Muscle of arm (tissue), 12 donors: ENCODE data around the gene SCPEP1. TPM values are rescaled to one million over a fixed set of nuclear protein-coding genes. Genes with fewer than 3 reads are reported as not detected.
A peak's percentile ranks its signal among the peaks of the same experiment; 100 is the strongest.
"Not testable (repeated sequence)": the region's sequence is repeated elsewhere in the genome, so short reads cannot be mapped to it uniquely, and the experiment has no call there.

Experiments
- DNase-seq: peaks from one replicate; pipeline ENCODE4 v3.0.0-alpha.2; 2013
- polyA plus RNA-seq, 12 donors: library from polyadenylated mRNA; unstranded; fragments of 120-200 nt; gene quantifications; one replicate each; pipeline ENCODE4 v1.2.1, GENCODE V29; 2013; ENCODE audit not compliant: insufficient read length in 12 of 12

SCPEP1 gene
- polyA plus RNA-seq, 12 donors = 10.8 to 25.0 (median 18.1) TPM; not detected in 1

- peak; percentile 92 for DNase-seq
Observed at GRCh38 chr17:56960596-56961538, 17.1 kb upstream of the SCPEP1 start, which contains the start of gene COIL. Gene COIL (minus strand): TSS chr17:56961050. CDS start chr17:56961019, 31 bp downstream.

DNA sequence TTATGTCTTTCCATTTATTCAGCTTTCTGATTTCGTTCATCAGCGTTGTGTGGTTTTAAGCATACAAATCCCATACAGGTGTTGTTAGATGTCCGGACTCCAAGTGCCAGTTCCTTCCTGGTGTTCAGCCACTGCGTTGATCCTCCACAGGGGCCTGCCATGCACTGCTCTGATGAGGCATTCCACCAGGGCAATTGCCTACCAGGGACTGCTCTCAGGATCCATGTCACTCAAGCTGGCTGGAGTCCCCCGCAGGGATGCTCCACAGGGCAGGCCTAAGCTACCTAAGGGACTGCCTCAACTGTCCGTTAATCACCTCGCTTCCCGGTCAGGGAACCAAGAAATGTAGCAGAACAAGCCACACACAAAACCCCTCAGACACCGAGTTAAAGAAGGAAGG is 12.7 kb upstream of the SCPEP1 start:
- DNase-seq = not testable (repeated sequence)

DNA sequence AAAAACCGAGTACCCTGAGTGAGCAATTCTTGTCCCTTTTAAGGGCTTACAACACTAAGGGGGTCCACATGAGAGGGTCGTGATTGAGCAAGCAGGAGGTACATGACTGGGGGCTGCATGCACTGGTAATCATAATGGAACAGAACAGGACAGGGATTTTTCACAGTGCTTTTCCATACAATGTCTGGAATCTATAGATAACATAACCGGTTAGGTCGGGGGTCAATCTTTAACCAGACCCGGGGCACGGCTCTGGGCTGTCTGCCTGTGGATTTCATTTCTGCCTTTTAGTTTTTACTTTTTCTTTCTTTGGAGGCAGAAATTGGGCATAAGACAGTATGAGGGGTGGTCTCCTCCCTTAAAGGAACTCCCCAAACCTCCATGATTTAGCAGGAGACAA is 12.2 kb upstream of the SCPEP1 start:
- not testable (repeated sequence) for DNase-seq

DNA sequence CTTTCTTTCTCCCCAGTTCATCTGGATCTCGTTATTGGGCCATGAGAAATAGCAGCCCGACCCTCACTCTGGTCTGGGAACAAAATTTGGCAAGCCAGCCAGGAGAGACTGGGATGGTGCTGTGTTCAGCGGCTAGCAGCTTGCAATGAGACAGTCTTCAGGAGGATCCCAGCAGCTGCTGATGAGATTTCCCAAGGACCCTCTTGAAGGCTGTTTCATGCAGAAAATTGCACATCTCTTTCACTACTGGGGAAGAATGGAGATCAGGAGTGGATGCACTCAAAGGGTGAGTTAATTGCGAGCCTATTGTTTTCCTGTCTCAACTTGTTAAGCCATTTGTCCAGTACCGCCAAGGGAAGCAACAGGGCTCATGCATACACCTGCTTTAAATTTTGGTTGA is 11.6 kb upstream of the SCPEP1 start:
- peak; percentile 7 for DNase-seq

- no peak for DNase-seq
Observed at GRCh38 chr17:56970974-56971373, 7.0 kb upstream of the SCPEP1 start.

GRCh38 chr17:56972111-56972730 is 5.7 kb upstream of the SCPEP1 start:
- DNase-seq = no peak

DNA sequence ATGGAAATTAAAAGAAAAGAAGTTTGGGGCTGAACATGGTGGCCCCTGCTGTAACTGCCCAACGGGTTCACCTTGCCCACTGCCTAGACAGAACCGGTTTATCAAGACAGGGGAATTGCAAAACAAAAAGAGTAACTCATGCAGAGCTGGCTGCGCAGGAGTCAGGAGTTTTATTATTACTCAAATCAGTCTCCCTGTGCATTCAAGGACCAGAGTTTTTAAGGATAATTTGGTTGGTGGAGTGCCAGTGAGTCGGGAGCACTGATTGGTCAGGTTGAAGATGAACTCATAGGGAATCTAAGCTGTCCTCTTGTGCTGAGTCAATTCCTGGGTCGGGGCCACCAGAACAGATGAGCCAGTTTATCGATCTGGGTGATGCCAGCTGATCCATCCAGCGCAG is 4.4 kb upstream of the SCPEP1 start:
- no peak for DNase-seq

DNA sequence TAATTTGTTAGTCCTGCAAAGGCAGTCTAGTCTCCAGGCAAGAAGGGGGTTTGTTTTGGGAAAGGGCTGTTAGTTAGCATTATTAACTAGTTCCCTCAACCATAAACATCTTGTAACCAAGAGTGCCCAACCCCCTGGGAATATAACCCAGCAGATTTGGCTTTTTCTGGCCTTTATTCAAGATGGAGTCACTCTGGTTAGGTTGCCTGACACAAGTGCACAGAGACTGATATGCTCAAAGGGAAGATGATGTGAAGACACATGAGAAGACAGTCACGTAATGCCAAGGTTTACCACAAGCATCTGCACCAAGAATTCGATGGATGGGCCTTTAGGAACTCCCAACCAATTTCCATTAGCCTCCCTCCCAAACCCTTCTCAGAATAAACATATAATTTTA is 3.9 kb upstream of the SCPEP1 start:
- no peak for DNase-seq

DNA sequence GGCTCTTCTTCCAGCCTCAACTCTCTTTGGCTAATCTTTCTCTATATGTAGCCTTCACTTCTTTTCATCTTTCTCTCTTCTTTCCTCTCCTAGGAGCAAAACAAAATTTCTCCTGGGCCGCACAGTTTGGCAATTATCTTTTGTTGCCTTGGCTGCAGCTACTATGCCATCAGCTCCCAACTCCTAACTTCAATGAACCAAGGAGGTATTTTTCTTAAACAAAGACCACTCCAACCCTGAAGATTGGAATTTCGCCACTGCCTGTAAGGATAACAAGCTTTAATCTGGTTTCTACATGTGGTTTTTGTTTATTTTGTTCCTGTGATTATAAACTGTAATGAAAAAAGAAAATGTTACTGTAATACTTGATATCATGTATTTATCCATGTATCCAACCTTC is 2.3 kb upstream of the SCPEP1 start:
- DNase-seq = no peak

GRCh38 chr17:56976941-56977608 is 856 bp upstream of the SCPEP1 start:
- DNase-seq = no peak

GRCh38 chr17:56978441-56979090 is 635 bp downstream of the SCPEP1 start:
- no peak for DNase-seq

DNA sequence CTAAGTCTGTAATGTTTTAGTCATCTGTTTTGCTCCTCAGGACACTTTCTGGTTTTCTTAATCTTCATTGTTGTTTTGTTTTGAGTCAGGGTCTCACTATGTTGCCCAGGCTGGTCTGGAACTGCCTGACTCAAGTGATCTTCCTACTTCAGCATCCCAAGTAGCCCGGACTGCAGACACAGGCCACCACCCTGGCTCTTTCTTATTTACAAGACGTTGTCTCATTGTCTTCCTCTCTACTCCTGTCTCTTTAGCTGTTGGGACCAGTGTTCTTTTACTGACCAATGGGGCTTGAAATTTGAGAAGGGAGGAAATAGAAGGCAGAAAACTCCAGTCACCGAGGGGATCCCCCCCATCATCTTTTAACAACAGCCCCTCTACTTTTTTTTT is 1.2 kb downstream of the SCPEP1 start:
- no peak for DNase-seq

DNA sequence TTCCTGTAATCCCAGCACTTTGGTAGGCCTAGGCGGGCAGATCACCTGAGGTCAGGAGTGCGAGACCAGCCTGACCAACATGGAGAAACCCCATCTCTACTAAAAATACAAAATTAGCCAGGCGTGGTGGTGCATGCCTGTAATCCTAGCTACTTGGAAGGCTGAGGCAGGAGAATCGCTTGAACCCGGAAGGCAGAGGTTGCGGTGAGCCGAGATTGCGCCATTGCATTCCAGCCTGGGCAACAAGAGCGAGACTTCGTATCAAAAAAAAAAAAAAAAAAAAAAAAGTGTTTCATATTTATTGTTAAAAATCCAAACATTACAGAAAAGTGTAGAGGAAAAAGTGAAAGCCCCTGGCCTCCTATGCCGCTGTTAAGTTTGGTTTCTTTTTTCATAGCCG is 2.6 kb downstream of the SCPEP1 start:
- not testable (repeated sequence) for DNase-seq

- DNase-seq = no peak
Observed at GRCh38 chr17:56982312-56982711, 4.4 kb downstream of the SCPEP1 start.

DNA sequence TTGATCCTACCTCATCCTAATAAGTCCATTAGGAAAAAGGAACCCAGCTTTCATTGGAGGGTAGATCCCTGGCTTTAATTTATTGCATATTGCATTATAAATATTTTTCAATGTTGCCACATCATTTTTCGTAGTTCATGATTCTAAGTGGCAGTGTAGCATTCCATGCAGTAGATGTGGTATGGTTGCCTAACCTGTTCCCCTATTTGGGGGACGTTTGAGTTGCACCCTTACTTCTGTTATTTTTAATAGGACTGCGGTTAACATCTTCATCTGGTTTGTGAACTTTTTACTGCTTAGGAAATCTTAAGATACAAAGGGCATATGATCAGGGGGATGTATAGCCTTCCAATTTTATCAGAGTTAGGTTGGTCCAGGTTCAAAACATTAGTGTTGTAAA is 5.4 kb downstream of the SCPEP1 start:
- DNase-seq = no peak

DNA sequence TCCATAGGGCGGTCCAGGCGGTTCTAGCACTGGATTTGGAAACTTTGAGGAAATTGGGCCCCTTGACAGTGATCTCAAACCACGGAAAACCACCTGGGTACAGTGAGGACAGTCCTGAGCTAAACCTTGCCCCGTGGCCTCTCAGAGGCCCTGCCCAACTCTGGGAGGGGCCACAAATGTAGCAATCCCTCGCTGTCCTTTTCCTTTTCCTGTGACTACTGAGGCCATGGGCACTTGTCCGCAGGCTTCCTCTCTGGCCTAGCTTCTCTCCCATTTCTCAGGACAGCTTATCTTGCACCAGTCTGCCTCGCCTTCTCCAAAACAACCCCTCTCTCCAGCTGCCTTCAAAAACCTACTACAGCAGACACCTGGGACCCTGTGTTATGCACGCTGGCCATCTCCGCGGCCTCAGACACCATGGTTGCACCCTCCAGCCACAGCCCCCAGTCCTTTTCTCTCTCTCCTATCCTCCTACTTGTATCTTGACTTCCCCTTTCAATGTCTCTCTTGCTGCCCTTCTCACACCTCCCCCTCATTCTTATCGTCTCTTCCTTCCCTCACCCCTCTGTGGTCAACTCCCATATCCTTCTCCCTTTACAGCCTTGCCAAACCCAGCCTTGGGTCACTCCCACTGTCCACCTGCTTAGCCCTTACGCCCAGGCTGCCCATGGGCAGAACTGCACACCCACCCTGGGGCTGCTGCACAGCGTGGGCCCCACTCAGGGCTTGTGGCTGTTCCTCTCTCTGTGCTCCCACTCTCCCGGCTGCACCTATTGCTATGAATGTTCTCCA is 7.6 kb downstream of the SCPEP1 start:
- DNase-seq = no peak

DNA sequence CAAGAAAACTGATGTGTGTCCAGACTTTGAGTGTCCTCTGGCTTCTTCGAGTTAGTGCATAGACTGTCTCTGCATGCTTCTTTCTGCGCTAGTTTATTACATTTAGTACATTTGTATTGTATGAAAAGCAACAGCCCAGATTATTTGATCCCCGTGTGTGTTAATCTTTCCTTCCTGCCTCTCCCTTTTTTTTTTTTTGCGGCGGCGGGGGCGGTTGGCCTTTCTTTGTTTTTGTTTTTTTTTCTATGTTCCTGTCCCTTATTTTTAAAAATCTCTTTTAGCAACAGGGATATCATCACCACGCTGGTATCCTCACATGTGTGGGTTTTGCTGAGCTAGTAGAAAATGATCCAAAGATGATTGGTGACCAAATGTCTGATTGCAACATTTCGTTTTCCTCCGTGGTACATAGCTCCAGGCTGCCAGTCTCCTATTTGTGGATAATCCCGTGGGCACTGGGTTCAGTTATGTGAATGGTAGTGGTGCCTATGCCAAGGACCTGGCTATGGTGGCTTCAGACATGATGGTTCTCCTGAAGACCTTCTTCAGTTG is 9.4 kb downstream of the SCPEP1 start:
- no peak for DNase-seq

- DNase-seq = no peak
Observed at GRCh38 chr17:56988901-56989572, 11.1 kb downstream of the SCPEP1 start.

GRCh38 chr17:56992364-56992763 is 14.4 kb downstream of the SCPEP1 start:
- DNase-seq = no peak
